Activated effector memory CD4-positive, alpha-beta T cell treated with Interleukin-2 at 50 U/mL for 16 hours (primary cell): ENCODE data around the gene HIVEP2.

ENCODE experiments used
- DNase-seq: peaks from one replicate; pipeline ENCODE4 v3.0.0-alpha.2; 2020

Gene HIVEP2

GRCh38 chr6:142838821-142839685, 105.9 kb downstream of the HIVEP2 start:
- DNase-seq: no peak

- DNase-seq: no peak
Measured at GRCh38 chr6:142835787-142836535, 109.0 kb downstream of the HIVEP2 start.

DNA sequence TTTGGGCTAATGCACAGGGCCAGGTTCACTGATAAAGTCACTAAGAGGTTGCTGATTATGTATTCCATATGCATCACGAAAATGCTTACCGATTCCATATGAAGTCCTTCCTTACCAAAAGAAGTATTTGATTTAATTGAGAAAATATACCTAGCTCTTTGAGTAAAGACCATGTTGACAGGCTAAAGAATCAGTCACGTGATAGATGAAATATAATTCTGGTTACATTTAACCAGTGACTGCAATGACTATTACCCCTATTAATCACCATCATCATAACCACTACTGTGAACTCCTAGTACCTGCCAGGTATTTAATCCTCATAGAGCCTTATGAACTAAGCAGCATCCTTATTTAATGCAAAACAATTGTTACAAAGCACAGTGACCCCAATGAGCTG, 110.1 kb downstream of the HIVEP2 start:
- no peak for DNase-seq

DNA sequence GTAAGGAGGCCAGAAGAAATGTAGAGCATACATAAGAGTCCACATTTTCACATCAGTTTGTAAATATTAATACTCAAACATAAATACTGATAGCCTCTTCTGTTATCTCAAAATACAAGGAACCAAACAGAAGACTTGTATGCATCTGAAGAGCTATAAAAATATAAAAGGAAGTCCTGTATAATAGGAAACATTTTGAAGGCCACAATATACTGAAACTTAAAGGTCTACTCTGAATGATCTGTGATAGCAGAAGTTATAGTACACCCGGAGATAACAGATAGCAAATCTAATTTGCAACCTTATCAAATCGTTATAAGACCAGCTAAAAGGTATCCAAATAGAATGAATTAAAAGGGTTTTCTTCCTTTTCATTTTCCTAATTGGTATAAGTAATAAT, 111.2 kb downstream of the HIVEP2 start:
- DNase-seq: no peak

- DNase-seq: no peak
Measured at GRCh38 chr6:142833054-142833453, 111.9 kb downstream of the HIVEP2 start.

GRCh38 chr6:142830807-142831206, 114.2 kb downstream of the HIVEP2 start:
- no peak for DNase-seq

- no peak for DNase-seq
Measured at GRCh38 chr6:142830116-142830710, 114.8 kb downstream of the HIVEP2 start.

GRCh38 chr6:142829556-142829955, 115.4 kb downstream of the HIVEP2 start:
- DNase-seq: no peak

- no peak for DNase-seq
Measured at GRCh38 chr6:142827991-142828390, 117.0 kb downstream of the HIVEP2 start.

GRCh38 chr6:142827369-142827768, 117.6 kb downstream of the HIVEP2 start:
- no peak for DNase-seq

DNA sequence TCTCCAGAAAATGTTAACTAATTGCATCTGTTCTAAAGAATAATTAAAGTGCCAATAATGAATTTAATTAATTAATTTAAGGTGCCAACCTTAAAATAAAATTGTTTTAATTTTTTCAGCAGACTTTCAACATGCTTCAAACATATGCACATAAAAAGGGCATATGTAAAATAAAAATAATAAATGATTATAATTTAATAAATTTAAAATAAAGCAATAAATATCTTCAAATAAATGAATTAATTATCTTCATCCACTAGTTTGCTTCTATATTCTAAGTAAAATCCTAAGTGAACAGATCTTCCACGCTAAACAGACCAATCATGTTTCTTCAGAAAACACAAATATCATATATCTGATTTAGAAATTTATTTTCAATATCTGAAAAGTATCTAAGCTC, 119.2 kb downstream of the HIVEP2 start:
- no peak for DNase-seq

GRCh38 chr6:142824426-142824825, 120.5 kb downstream of the HIVEP2 start:
- DNase-seq: no peak

DNA sequence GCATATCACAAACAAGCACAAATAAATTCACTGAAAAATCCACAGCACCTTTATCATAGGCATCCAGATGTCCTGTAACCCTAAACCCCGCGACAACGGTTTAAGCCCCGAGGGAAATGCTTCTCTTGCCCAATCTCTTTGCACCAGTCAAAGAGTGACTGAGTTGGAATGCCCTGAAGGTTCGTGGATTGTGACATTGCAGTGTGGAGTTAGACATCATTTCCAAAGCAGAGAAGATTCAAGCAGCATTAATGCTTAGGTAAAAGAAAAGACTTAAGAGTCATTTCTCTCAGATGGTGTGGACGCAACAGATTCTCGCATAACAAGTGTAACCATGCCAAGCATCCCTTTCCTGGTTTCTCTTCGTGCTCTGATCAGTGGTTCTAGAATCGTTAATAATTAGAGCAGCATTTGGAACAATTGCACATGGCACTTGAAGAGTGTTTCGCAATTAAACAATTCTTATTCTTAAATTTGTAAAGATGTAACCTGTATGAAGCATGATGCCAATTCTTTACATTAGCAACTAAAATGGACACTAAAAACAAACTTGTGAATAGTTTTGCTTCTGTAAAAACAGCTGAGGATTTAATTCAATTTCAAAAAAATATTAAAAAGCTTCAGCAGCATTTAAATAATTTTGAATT, 121.6 kb downstream of the HIVEP2 start:
- DNase-seq: no peak

DNA sequence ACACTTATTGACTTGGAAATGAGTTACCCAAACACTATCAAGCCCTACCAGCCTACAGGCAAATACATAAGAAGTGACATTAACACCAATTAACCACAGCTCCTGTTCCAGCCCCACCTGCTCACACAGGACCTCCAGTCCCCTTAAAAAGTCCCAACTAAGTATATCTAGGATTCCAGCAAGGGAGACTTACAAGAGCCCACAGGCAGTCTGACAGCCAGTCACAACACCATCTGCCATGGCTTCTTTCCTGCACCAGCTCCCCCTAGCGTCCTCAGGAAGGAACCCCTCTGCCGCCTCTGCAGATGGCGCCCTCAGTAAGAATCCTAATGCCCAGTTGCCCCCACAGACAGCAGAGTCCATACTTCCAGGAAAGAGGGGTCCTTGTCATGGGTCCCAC, 122.1 kb downstream of the HIVEP2 start:
- DNase-seq: no peak

GRCh38 chr6:142822383-142822782, 122.6 kb downstream of the HIVEP2 start:
- no peak for DNase-seq

GRCh38 chr6:142821860-142822259, 123.1 kb downstream of the HIVEP2 start:
- no peak for DNase-seq

DNA sequence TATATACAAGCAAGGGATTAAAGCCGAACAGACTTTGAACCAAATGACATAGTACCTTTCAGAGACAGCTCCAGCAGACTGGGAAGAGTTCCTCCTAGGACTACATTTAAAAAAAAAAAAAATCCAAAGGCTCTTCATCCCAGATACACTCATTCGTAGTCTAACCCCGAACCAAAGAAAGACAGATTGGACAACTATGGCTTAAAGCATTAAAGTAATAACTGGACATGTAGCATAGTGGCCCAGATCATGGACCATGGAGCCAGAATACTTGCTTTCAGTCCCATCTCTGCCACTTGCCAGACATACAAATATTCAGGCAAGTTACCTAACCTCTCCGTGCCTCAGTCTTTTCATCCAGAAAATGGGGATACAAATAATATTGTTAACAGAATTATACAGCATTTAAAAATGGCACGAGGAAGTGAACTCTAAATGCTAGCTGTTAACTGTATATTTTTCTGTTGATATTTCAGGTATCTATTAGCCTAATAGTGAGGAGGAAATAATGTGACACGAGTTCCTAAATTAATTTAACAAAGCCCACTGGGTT, 123.7 kb downstream of the HIVEP2 start:
- no peak for DNase-seq

- DNase-seq: no peak
Measured at GRCh38 chr6:142820338-142821051, 124.5 kb downstream of the HIVEP2 start.

DNA sequence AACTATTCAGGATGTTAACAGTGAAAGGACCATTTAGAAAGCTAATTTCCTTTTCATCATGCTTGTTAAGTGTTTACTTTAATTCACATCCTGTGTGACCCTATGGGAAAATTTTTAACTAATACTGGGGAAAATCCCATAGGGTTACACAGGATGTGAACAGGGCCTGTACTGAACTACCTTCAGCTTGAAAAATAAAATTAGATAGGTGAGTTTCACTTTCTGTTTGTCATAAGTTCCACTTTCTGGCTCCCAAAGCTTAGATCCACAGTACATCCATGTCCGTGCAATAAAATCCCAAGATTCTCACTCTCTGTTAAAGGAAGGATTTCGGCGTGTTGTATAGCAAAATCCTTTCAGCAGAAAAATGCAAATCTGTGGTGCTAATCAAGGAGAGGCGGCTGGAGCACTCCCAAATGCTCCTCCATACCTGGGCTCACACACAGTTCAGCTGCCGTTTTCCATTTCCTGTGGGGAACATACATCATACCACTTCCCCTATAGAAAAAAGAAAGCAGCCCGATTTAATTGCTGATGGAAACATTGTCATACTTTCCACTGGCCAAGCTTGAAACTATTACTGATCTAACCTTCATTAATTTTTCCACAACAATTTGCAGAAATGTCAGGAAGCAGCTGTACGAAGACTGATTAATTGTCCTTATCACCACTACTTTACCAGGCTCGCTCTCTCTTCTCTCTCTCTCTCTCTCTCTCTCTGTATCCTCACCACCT, 125.2 kb downstream of the HIVEP2 start:
- no peak for DNase-seq

DNA sequence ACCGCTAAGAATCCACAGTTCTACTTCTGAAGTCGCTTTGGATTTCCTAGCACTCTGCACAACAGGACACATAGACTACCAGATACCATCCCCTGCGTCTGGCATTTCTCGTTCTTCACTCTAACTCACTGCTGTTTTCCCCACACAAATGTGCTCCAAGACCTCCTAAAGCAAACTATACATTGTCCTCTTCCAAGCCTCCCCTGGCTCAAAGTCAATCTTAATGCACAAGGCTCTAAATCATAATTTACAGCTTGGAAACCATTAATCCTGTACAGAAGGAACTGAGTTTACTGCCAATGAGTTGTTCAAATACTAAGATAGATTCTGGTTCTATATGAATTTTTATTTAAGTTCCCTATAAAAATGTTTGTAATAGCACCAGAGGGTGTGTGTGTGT, 128.5 kb downstream of the HIVEP2 start:
- DNase-seq: no peak

- DNase-seq: no peak
Measured at GRCh38 chr6:142816031-142816430, 128.9 kb downstream of the HIVEP2 start.

DNA sequence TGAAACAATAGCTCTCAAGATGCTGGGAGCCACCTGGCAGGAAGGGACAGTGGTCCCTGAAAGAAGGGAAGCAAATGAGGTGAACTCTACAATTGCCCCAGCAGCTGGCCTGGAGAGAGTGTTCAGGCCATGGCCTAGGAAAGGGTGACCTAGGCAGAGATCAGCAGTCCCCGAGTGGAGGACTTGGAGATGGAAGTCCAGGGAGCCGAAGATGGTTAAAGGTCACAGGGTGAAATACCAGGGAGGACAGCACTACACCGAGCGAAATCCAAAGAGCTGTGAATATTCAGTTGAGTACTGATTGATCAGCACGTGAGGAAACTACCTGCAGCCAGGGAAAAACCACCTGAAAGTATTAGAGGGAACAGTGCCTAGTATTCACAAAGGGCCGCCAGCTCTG, 133.1 kb downstream of the HIVEP2 start:
- no peak for DNase-seq
